HG02678 (cell line): ENCODE data around the gene NCAPG2.
"Not testable (repeated sequence)": the region's sequence is repeated elsewhere in the genome, so short reads cannot be mapped to it uniquely, and the experiment has no call there.

Experiments used
- ATAC-seq: cut with Tn5 transposase; IDR thresholded peaks from one replicate; pipeline ENCODE4 v1.9.1; 2021; ENCODE audit warnings: mild to moderate bottlenecking, moderate library complexity; ENCODE audit not compliant: unreplicated experiment

NCAPG2 gene

GRCh38 chr7:158682456-158682855 is 22.1 kb downstream of the NCAPG2 start:
- no peak for ATAC-seq

GRCh38 chr7:158680754-158681153 is 23.9 kb downstream of the NCAPG2 start:
- ATAC-seq, result no peak

GRCh38 chr7:158676906-158677305 is 27.7 kb downstream of the NCAPG2 start:
- ATAC-seq, result no peak

GRCh38 chr7:158676171-158676840 is 28.3 kb downstream of the NCAPG2 start:
- ATAC-seq, result no peak

- ATAC-seq, result no peak
Observed at GRCh38 chr7:158672975-158673374, 31.6 kb downstream of the NCAPG2 start.

GRCh38 chr7:158668086-158668485 is 36.5 kb downstream of the NCAPG2 start:
- ATAC-seq, result not testable (repeated sequence)

- not testable (repeated sequence) for ATAC-seq
Observed at GRCh38 chr7:158666966-158667678, 37.5 kb downstream of the NCAPG2 start.

GRCh38 chr7:158666401-158666800 is 38.2 kb downstream of the NCAPG2 start:
- no peak for ATAC-seq

GRCh38 chr7:158664406-158664805 is 40.2 kb downstream of the NCAPG2 start:
- ATAC-seq, result no peak

- no peak for ATAC-seq
Observed at GRCh38 chr7:158663428-158663741, 41.2 kb downstream of the NCAPG2 start.

- ATAC-seq, result no peak
Observed at GRCh38 chr7:158662610-158663427, 41.8 kb downstream of the NCAPG2 start.

- ATAC-seq, result no peak
Observed at GRCh38 chr7:158658475-158658874, 46.1 kb downstream of the NCAPG2 start.

GRCh38 chr7:158657189-158657746 is 47.3 kb downstream of the NCAPG2 start:
- peak; percentile 46 for ATAC-seq

- peak; percentile 92 for ATAC-seq
Observed at GRCh38 chr7:158655931-158656441, 48.6 kb downstream of the NCAPG2 start.

GRCh38 chr7:158655507-158655906 is 49.1 kb downstream of the NCAPG2 start:
- ATAC-seq, result no peak

- no peak for ATAC-seq
Observed at GRCh38 chr7:158651968-158652565, 52.5 kb downstream of the NCAPG2 start.

- no peak for ATAC-seq
Observed at GRCh38 chr7:158650821-158651225, 53.8 kb downstream of the NCAPG2 start.

- no peak for ATAC-seq
Observed at GRCh38 chr7:158649279-158649678, 55.3 kb downstream of the NCAPG2 start.

GRCh38 chr7:158648787-158649186 is 55.8 kb downstream of the NCAPG2 start:
- ATAC-seq, result no peak

GRCh38 chr7:158648168-158648567 is 56.4 kb downstream of the NCAPG2 start:
- ATAC-seq, result no peak

GRCh38 chr7:158647475-158647792 is 57.2 kb downstream of the NCAPG2 start:
- ATAC-seq, result no peak
